Measurements from ENCODE around the gene AGR2. TPM values are rescaled to one million over a fixed set of nuclear protein-coding genes. Genes with fewer than 3 reads are reported as not detected.

The AGR2 gene
- total and polyA plus RNA-seq, 9 donors, result 6.1 to 34.7 (median 11.0) TPM

GRCh38 chr7:16801579-16801978 lies 3.2 kb downstream of the AGR2 start:
- no peak for DNase-seq
- Histone ChIP-seq H3K4me1 (ENCODE audit: control insufficient read depth, insufficient read depth, low read length) (no peaks in the 10 kb centered on the region), H3K4me3 (ENCODE audit: low read length) (no peak overlapping the region), H3K9me3 (replicated peaks; ENCODE audit: control insufficient read depth, low read depth, low read length) (no peaks in the 10 kb centered on the region), H3K27ac (ENCODE audit: low read length) (no peak overlapping the region), H3K36me3 (ENCODE audit: control insufficient read depth, insufficient read depth, low read length) (no peaks in the 10 kb centered on the region), H3K27me3 (ENCODE audit: control insufficient read depth, insufficient read depth, low read length) (no peaks in the 10 kb centered on the region)
- WGBS (ENCODE audit: insufficient coverage), result no CpG with 5 or more reads among the region's 4 CpGs

- no peak overlapping the region for H3K4me3 ChIP-seq (ENCODE audit: low read length)
- no peaks in the 10 kb centered on the region for H3K9me3 ChIP-seq (replicated peaks; ENCODE audit: control insufficient read depth, low read depth, low read length)
- no peaks in the 10 kb centered on the region for H3K4me1 ChIP-seq (ENCODE audit: control insufficient read depth, insufficient read depth, low read length)
- no peaks in the 10 kb centered on the region for H3K27me3 ChIP-seq (ENCODE audit: control insufficient read depth, insufficient read depth, low read length)
- no peak overlapping the region for H3K27ac ChIP-seq (ENCODE audit: low read length)
- DNase-seq, result peak; percentile 48
- H3K36me3 ChIP-seq (ENCODE audit: control insufficient read depth, insufficient read depth, low read length), result no peaks in the 10 kb centered on the region
Measured at GRCh38 chr7:16801111-16801542, 3.7 kb downstream of the AGR2 start.

- DNase-seq, result peak; percentile 41
- H3K4me3 ChIP-seq (ENCODE audit: low read length), result no peak overlapping the region
- H3K27ac ChIP-seq (ENCODE audit: low read length), result no peak overlapping the region
- no peaks in the 10 kb centered on the region for H3K27me3 ChIP-seq (ENCODE audit: control insufficient read depth, insufficient read depth, low read length)
- WGBS (ENCODE audit: insufficient coverage), result 54% methylated on average over 4 of the region's 6 CpGs
- H3K9me3 ChIP-seq (replicated peaks; ENCODE audit: control insufficient read depth, low read depth, low read length), result no peaks in the 10 kb centered on the region
- peaks cover 6% of the 10 kb centered on the region for H3K4me1 ChIP-seq (ENCODE audit: control insufficient read depth, insufficient read depth, low read length)
- H3K36me3 ChIP-seq (ENCODE audit: control insufficient read depth, insufficient read depth, low read length), result no peaks in the 10 kb centered on the region
Measured at GRCh38 chr7:16795624-16796023, 9.2 kb downstream of the AGR2 start.

GRCh38 chr7:16794986-16795385 lies 9.8 kb downstream of the AGR2 start:
- H3K27ac ChIP-seq (ENCODE audit: low read length), result peak overlapping the region; percentile 16
- WGBS (ENCODE audit: insufficient coverage), result 57% methylated on average over 1 of the region's 3 CpGs
- H3K4me3 ChIP-seq (ENCODE audit: low read length), result no peak overlapping the region
- H3K9me3 ChIP-seq (replicated peaks; ENCODE audit: control insufficient read depth, low read depth, low read length), result no peaks in the 10 kb centered on the region
- H3K36me3 ChIP-seq (ENCODE audit: control insufficient read depth, insufficient read depth, low read length), result no peaks in the 10 kb centered on the region
- no peaks in the 10 kb centered on the region for H3K27me3 ChIP-seq (ENCODE audit: control insufficient read depth, insufficient read depth, low read length)
- peak; percentile 56 for DNase-seq
- peaks cover 6% of the 10 kb centered on the region for H3K4me1 ChIP-seq (ENCODE audit: control insufficient read depth, insufficient read depth, low read length)

GRCh38 chr7:16791905-16792698 lies 12.7 kb downstream of the AGR2 start:
- Histone ChIP-seq H3K27ac (ENCODE audit: low read length) (no peak overlapping the region), H3K9me3 (replicated peaks; ENCODE audit: control insufficient read depth, low read depth, low read length) (no peaks in the 10 kb centered on the region), H3K36me3 (ENCODE audit: control insufficient read depth, insufficient read depth, low read length) (no peaks in the 10 kb centered on the region), H3K4me3 (ENCODE audit: low read length) (no peak overlapping the region), H3K27me3 (ENCODE audit: control insufficient read depth, insufficient read depth, low read length) (no peaks in the 10 kb centered on the region), H3K4me1 (ENCODE audit: control insufficient read depth, insufficient read depth, low read length) (peaks cover 6% of the 10 kb centered on the region)
- no peak for DNase-seq
- 39% methylated on average over 2 of the region's 5 CpGs for WGBS (ENCODE audit: insufficient coverage)

- no CpG with 5 or more reads among the region's 1 CpG for WGBS (ENCODE audit: insufficient coverage)
- H3K36me3 ChIP-seq (ENCODE audit: control insufficient read depth, insufficient read depth, low read length), result no peaks in the 10 kb centered on the region
- peaks cover 6% of the 10 kb centered on the region for H3K4me1 ChIP-seq (ENCODE audit: control insufficient read depth, insufficient read depth, low read length)
- no peaks in the 10 kb centered on the region for H3K9me3 ChIP-seq (replicated peaks; ENCODE audit: control insufficient read depth, low read depth, low read length)
- H3K4me3 ChIP-seq (ENCODE audit: low read length), result no peak overlapping the region
- no peak for DNase-seq
- H3K27me3 ChIP-seq (ENCODE audit: control insufficient read depth, insufficient read depth, low read length), result no peaks in the 10 kb centered on the region
- H3K27ac ChIP-seq (ENCODE audit: low read length), result no peak overlapping the region
Measured at GRCh38 chr7:16791071-16791470, 13.7 kb downstream of the AGR2 start.

- DNase-seq, result no peak
- H3K9me3 ChIP-seq (replicated peaks; ENCODE audit: control insufficient read depth, low read depth, low read length), result no peaks in the 10 kb centered on the region
- H3K4me1 ChIP-seq (ENCODE audit: control insufficient read depth, insufficient read depth, low read length), result peaks cover 2% of the 10 kb centered on the region
- H3K27me3 ChIP-seq (ENCODE audit: control insufficient read depth, insufficient read depth, low read length), result no peaks in the 10 kb centered on the region
- no peak overlapping the region for H3K27ac ChIP-seq (ENCODE audit: low read length)
- H3K36me3 ChIP-seq (ENCODE audit: control insufficient read depth, insufficient read depth, low read length), result no peaks in the 10 kb centered on the region
- H3K4me3 ChIP-seq (ENCODE audit: low read length), result no peak overlapping the region
- WGBS (ENCODE audit: insufficient coverage), result no CpG with 5 or more reads among the region's 1 CpG
Measured at GRCh38 chr7:16787127-16787526, 17.7 kb downstream of the AGR2 start.

GRCh38 chr7:16786257-16786656 lies 18.5 kb downstream of the AGR2 start:
- Histone ChIP-seq H3K4me1 (ENCODE audit: control insufficient read depth, insufficient read depth, low read length) (peaks cover 2% of the 10 kb centered on the region), H3K27me3 (ENCODE audit: control insufficient read depth, insufficient read depth, low read length) (no peaks in the 10 kb centered on the region), H3K9me3 (replicated peaks; ENCODE audit: control insufficient read depth, low read depth, low read length) (no peaks in the 10 kb centered on the region), H3K4me3 (ENCODE audit: low read length) (no peak overlapping the region), H3K27ac (ENCODE audit: low read length) (no peak overlapping the region), H3K36me3 (ENCODE audit: control insufficient read depth, insufficient read depth, low read length) (no peaks in the 10 kb centered on the region)
- DNase-seq, result no peak
- WGBS (ENCODE audit: insufficient coverage), result no CpG with 5 or more reads among the region's 4 CpGs

GRCh38 chr7:16785846-16786245 lies 19.0 kb downstream of the AGR2 start:
- H3K4me1 ChIP-seq (ENCODE audit: control insufficient read depth, insufficient read depth, low read length), result peaks cover 2% of the 10 kb centered on the region
- no CpG with 5 or more reads among the region's 2 CpGs for WGBS (ENCODE audit: insufficient coverage)
- H3K27ac ChIP-seq (ENCODE audit: low read length), result no peak overlapping the region
- H3K9me3 ChIP-seq (replicated peaks; ENCODE audit: control insufficient read depth, low read depth, low read length), result no peaks in the 10 kb centered on the region
- no peaks in the 10 kb centered on the region for H3K36me3 ChIP-seq (ENCODE audit: control insufficient read depth, insufficient read depth, low read length)
- no peak overlapping the region for H3K4me3 ChIP-seq (ENCODE audit: low read length)
- DNase-seq, result no peak
- no peaks in the 10 kb centered on the region for H3K27me3 ChIP-seq (ENCODE audit: control insufficient read depth, insufficient read depth, low read length)

- no CpG with 5 or more reads among the region's 1 CpG for WGBS (ENCODE audit: insufficient coverage)
- no peak overlapping the region for H3K4me3 ChIP-seq (ENCODE audit: low read length)
- no peaks in the 10 kb centered on the region for H3K27me3 ChIP-seq (ENCODE audit: control insufficient read depth, insufficient read depth, low read length)
- H3K36me3 ChIP-seq (ENCODE audit: control insufficient read depth, insufficient read depth, low read length), result no peaks in the 10 kb centered on the region
- no peak for DNase-seq
- peaks cover 2% of the 10 kb centered on the region for H3K4me1 ChIP-seq (ENCODE audit: control insufficient read depth, insufficient read depth, low read length)
- no peak overlapping the region for H3K27ac ChIP-seq (ENCODE audit: low read length)
- H3K9me3 ChIP-seq (replicated peaks; ENCODE audit: control insufficient read depth, low read depth, low read length), result no peaks in the 10 kb centered on the region
Measured at GRCh38 chr7:16785321-16785720, 19.5 kb downstream of the AGR2 start.

- Histone ChIP-seq H3K9me3 (replicated peaks; ENCODE audit: control insufficient read depth, low read depth, low read length) (no peaks in the 10 kb centered on the region), H3K36me3 (ENCODE audit: control insufficient read depth, insufficient read depth, low read length) (no peaks in the 10 kb centered on the region), H3K4me3 (ENCODE audit: low read length) (no peak overlapping the region), H3K4me1 (ENCODE audit: control insufficient read depth, insufficient read depth, low read length) (no peaks in the 10 kb centered on the region), H3K27ac (ENCODE audit: low read length) (no peak overlapping the region), H3K27me3 (ENCODE audit: control insufficient read depth, insufficient read depth, low read length) (no peaks in the 10 kb centered on the region)
- no CpG with 5 or more reads among the region's 1 CpG for WGBS (ENCODE audit: insufficient coverage)
- DNase-seq, result no peak
Measured at GRCh38 chr7:16780596-16780995, 24.2 kb downstream of the AGR2 start.
